CD4-positive, alpha-beta memory T cell (primary cell): ENCODE measurements around the gene KISS1R. TPM values are rescaled to one million over a fixed set of nuclear protein-coding genes. Genes with fewer than 3 reads are reported as not detected.
"Not testable (repeated sequence)": the region's sequence is repeated elsewhere in the genome, so short reads cannot be mapped to it uniquely, and the experiment has no call there.

Experiments
- CTCF ChIA-PET: fragments of 350-600 bp; sonication (Branson Sonifier 250); formaldehyde crosslinking; loops from one replicate; lab custom pipeline; 2021; ENCODE audit warnings: inconsistent platforms; ENCODE audit not compliant: partially characterized antibody; lab: Charles Lee
- POLR2A ChIA-PET: fragments of 350-600 bp; sonication (Branson Sonifier 250); formaldehyde crosslinking; loops from one replicate; lab custom pipeline; 2021; ENCODE audit not compliant: partially characterized antibody; lab: Charles Lee
- DNase-seq, 5 donors: peaks; one replicate each; pipeline versions ENCODE4 v3.0.0 to v3.0.0-alpha.2; 2020 to 2022; ENCODE audit warnings: mixed read lengths in 1 of 5
- H3K27ac ChIP-seq: one replicate; pipeline ENCODE4 v1.7.0; 2013; ENCODE audit warnings: low read depth, low read length
- H3K27me3 ChIP-seq: 2 replicates; pipeline ENCODE4 v1.7.0; 2013; ENCODE audit warnings: mild to moderate bottlenecking, low read length, moderate library complexity; ENCODE audit not compliant: insufficient read depth
- H3K36me3 ChIP-seq: 2 replicates; pipeline ENCODE4 v1.7.0; 2013; ENCODE audit warnings: mild to moderate bottlenecking, low read length, moderate library complexity; ENCODE audit not compliant: insufficient read depth
- H3K4me1 ChIP-seq: 2 replicates; pipeline ENCODE4 v1.7.0; 2013; ENCODE audit warnings: mild to moderate bottlenecking, low read length, moderate library complexity; ENCODE audit not compliant: insufficient read depth
- H3K4me3 ChIP-seq, 2 donors: one replicate each; pipeline ENCODE4 v1.7.0; 2013; ENCODE audit warnings: low read length in 2 of 2, mild to moderate bottlenecking in 1 of 2
- H3K9me3 ChIP-seq, 2 donors: one replicate each; pipeline ENCODE4 v1.7.0; 2013; ENCODE audit warnings: low read length in 2 of 2, control low read depth in 1 of 2; ENCODE audit not compliant: control insufficient read depth in 1 of 2
- H3K27ac Mint-ChIP-seq, 7 donors: one replicate each; pipeline ENCODE4 v1.8.0; 2020 to 2021; ENCODE audit warnings: mixed read lengths in 7 of 7, mild to moderate bottlenecking in 6 of 7, inconsistent platforms in 3 of 7, moderate library complexity in 3 of 7
- H3K27me3 Mint-ChIP-seq, 2 donors: one replicate each; pipeline ENCODE4 v1.8.0; 2020 to 2021; ENCODE audit warnings: mixed read lengths in 2 of 2
- H3K36me3 Mint-ChIP-seq, 2 donors: one replicate each; pipeline ENCODE4 v1.8.0; 2020 to 2021; ENCODE audit warnings: mixed read lengths in 2 of 2, inconsistent platforms in 1 of 2, mild to moderate bottlenecking in 1 of 2
- H3K4me1 Mint-ChIP-seq, 4 donors: one replicate each; pipeline ENCODE4 v1.8.0; 2020 to 2021; ENCODE audit warnings: mixed read lengths in 4 of 4, mild to moderate bottlenecking in 1 of 4
- H3K4me3 Mint-ChIP-seq, 8 donors: one replicate each; pipeline ENCODE4 v1.8.0; 2020 to 2021; ENCODE audit warnings: mixed read lengths in 8 of 8, mild to moderate bottlenecking in 7 of 8, moderate library complexity in 6 of 8, inconsistent platforms in 3 of 8
- H3K9me3 Mint-ChIP-seq, 8 donors: one replicate each; pipeline ENCODE4 v1.8.0; 2020 to 2021; ENCODE audit warnings: mixed read lengths in 8 of 8, mild to moderate bottlenecking in 5 of 8, inconsistent platforms in 3 of 8, moderate library complexity in 1 of 8
- intact Hi-C: fragments of 100-400 bp; cut with micrococcal nuclease; formaldehyde crosslinking; loops from one replicate; pipeline ENCODE4 v1.15.1; 2023
- polyA plus RNA-seq, 2 donors: library from polyadenylated mRNA; unstranded; fragments of 300-500 nt; fragmentation: Illumina TruSeq; gene quantifications; one replicate each; pipeline ENCODE4 v1.2.3, GENCODE V29; 2021
- total RNA-seq, 2 experiments: library from RNA; stranded (reverse); gene quantifications; one replicate each; pipeline ENCODE4 v1.2.3, GENCODE V29; 2021

KISS1R gene
- total and polyA plus RNA-seq, 4 experiments from 2014 or later, result 0.59 to 1.2 (median 0.69) TPM

DNA sequence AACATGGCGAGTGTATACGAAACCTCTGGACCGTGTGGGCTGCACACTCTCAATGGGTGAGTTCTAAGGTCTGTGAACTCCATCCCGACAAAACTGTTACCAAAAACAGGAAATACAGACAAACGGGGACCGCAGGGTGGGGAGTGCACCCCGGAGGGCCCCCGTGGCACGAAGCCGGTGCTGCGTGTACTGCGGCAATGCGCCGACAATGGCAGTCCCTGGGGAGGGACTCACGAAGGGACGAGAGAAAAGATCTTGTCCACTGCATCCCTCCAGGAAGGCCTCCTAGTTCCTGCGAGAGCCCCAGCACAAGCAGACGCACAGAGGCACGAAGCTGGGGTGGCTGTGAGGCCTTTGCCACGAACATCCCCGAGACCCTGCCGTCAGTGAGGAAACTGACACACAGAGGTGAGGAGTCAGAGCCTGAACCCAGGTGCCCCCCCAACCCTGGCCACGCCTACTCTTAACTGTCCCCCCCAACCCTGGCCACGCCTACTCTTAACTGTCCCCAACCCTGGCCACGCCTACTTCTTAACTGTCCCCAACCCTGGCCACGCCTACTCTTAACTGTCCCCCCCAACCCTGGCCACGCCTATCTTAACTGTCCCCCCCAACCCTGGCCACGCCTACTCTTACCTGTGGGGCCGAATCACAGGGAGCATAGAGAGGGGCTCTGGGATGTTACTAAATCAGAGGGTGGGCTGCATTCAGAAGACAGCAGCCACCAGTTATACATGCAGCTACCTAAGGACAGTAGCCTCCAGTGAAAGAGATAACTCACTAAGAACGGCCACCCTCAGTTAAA, 28.4 kb upstream of the KISS1R start:
- H3K27ac Mint-ChIP-seq, result peak overlapping the region in 4 of 7 donors; percentile 68 to 95 (median 80)
- intact Hi-C loops, result no loop called here
- Histone ChIP-seq H3K4me3 (no peak overlapping the region), H3K27me3 (no peaks in the 10 kb centered on the region), H3K27ac (peak overlapping the region; percentile 25), H3K4me1 (peaks cover 33% of the 10 kb centered on the region), H3K9me3 (no peaks in the 10 kb centered on the region), H3K36me3 (peaks cover 22% of the 10 kb centered on the region)
- ChIA-PET CTCF (interaction anchor here (0.5 to 1.3 kb wide), 3 partner anchors 25 to 96 kb away, joined by 3 to 4 read pairs (median 3); no protein-coding TSS in a partner anchor), POLR2A (interaction anchor here (0.6 to 1.3 kb wide), 2 partner anchors 15 to 31 kb away, joined by 3 to 4 read pairs; no protein-coding TSS in a partner anchor)
- H3K4me1 Mint-ChIP-seq, result peaks cover 5 to 38% (median 10%) of the 10 kb centered on the region in 4 donors
- H3K27me3 Mint-ChIP-seq, result peaks cover 0 to 3% of the 10 kb centered on the region in 2 donors
- DNase-seq, result peak in 2 of 5 donors; percentile 68 to 73
- peaks cover 0 to 28% of the 10 kb centered on the region in 2 donors for H3K36me3 Mint-ChIP-seq
- peaks cover 0 to 6% (median 0%) of the 10 kb centered on the region in 8 donors for H3K9me3 Mint-ChIP-seq
- peak overlapping the region in 6 of 8 donors; percentile 59 to 80 (median 72) for H3K4me3 Mint-ChIP-seq

DNA sequence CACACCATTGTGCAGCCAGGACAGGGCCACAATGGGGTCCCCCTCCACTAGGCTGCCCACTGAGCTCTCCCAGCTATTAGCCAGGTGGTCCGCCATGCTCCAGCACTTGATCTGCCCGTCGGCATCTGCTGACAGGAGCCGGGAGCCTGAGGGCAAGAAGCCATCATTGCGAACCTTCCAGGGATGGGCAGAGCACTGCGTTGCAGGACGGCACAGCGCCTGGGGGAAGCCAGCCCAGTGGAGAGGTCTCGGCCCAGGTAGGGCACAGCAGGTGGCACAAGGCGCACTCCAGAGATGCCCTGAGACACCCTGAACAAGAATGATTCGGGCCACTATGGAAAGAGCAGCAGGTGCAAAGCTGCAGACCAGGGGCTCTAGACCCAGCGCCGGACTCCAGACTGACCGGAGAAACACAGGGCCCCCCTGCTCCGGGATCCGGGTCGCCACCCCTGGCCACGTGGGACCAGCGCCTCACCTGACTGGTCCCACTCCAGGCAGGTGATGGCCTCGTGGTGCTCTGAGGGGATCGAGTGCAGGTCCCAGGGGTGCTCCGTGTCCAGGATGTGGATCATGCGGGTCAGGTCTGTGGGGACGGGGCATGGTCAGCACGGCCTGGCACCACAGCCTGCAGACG, 27.4 kb upstream of the KISS1R start:
- DNase-seq, result no peak
- H3K4me3 Mint-ChIP-seq, result peak overlapping the region in 4 of 8 donors; percentile 23 to 74 (median 34)
- no peak overlapping the region for H3K27ac ChIP-seq
- ChIA-PET CTCF (interaction anchor here (0.5 kb wide), 1 partner anchor 32 kb away, joined by 3 read pairs; no protein-coding TSS in a partner anchor), POLR2A (interaction anchor here (0.6 to 1.3 kb wide), 2 partner anchors 16 to 30 kb away, joined by 3 to 4 read pairs; no protein-coding TSS in a partner anchor)
- peaks cover 0 to 3% of the 10 kb centered on the region in 2 donors for H3K27me3 Mint-ChIP-seq
- intact Hi-C loops, result no loop called here
- H3K36me3 Mint-ChIP-seq, result peaks cover 0 to 25% of the 10 kb centered on the region in 2 donors
- no peaks in the 10 kb centered on the region for H3K9me3 ChIP-seq
- H3K36me3 ChIP-seq, result peaks cover 18% of the 10 kb centered on the region
- H3K27me3 ChIP-seq, result no peaks in the 10 kb centered on the region
- no peak overlapping the region for H3K4me3 ChIP-seq
- H3K4me1 Mint-ChIP-seq, result peaks cover 5 to 45% (median 10%) of the 10 kb centered on the region in 4 donors
- peaks cover 39% of the 10 kb centered on the region for H3K4me1 ChIP-seq
- peaks cover 0 to 6% (median 0%) of the 10 kb centered on the region in 8 donors for H3K9me3 Mint-ChIP-seq
- peak overlapping the region in 2 of 7 donors; percentile 87 to 95 for H3K27ac Mint-ChIP-seq

DNA sequence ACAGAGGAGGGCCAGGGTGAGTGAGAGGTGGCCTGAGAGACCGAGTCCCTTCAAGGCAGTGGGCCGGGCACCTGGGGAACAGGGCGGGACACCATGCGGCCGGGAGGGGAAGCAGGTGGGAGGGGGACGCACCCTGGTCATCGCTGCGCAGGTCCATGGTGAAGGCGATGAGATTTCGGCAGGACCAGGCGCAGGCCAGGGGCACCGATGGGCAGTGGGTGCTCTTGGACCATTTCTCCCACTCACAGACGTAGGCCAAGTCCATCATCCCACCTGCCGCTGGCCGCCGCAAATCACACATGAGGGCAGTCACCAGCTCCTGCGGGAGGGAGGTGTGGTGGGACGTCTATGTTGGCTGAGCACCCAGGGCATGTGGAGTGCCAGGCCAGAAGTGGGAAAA, 26.3 kb upstream of the KISS1R start:
- Histone ChIP-seq H3K4me1 (peaks cover 39% of the 10 kb centered on the region), H3K27ac (no peak overlapping the region), H3K4me3 (no peak overlapping the region), H3K36me3 (peaks cover 15% of the 10 kb centered on the region), H3K9me3 (no peaks in the 10 kb centered on the region), H3K27me3 (no peaks in the 10 kb centered on the region)
- Mint-ChIP-seq H3K9me3 (peaks cover 0 to 6% (median 0%) of the 10 kb centered on the region in 8 donors), H3K4me1 (peaks cover 7 to 47% (median 11%) of the 10 kb centered on the region in 4 donors), H3K27ac (peak overlapping the region in 3 of 7 donors; percentile 32 to 77 (median 63)), H3K27me3 (peaks cover 0 to 3% of the 10 kb centered on the region in 2 donors), H3K36me3 (peaks cover 0 to 21% of the 10 kb centered on the region in 2 donors), H3K4me3 (peak overlapping the region; percentile 41 to 78 (median 67))
- DNase-seq, result no peak
- ChIA-PET POLR2A (no interaction called here), CTCF (no interaction called here)
- intact Hi-C loops, result no loop called here

DNA sequence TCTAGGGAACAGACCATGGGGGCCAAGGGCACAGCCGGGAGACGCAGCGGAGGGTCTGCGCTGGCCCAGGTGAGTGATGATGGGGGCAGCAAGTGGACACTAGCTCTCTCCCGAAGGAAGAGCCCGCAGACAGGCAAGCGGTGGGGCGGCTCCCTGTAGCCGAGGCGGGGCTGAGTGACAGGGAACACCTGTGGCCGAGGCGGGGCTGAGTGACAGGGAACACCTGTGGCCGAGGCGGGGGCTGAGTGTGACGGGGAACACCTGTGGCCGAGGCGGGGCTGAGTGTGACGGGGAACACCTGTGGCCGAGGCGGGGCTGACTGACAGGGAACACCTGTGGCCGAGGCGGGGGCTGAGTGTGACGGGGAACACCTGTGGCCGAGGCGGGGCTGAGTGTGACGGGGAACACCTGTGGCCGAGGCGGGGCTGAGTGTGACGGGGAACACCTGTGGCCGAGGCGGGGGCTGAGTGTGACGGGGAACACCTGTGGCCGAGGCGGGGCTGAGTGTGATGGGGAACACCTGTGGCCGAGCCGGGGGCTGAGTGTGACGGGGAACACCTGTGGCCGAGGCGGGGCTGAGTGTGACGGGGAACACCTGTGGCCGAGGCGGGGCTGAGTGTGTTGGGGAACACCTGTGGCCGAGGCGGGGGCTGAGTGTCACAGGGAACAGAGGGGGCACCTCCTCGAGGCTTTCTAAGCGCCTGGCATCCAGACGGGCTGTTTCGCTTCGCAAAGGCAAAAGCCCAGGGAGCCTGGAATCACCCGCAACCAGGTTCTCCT, 25.5 kb upstream of the KISS1R start:
- DNase-seq, intact Hi-C loops, H3K9me3 ChIP-seq, H3K27ac ChIP-seq, H3K27me3 Mint-ChIP-seq, H3K9me3 Mint-ChIP-seq, CTCF ChIA-PET, H3K27me3 ChIP-seq: not testable (repeated sequence)
- POLR2A ChIA-PET, result interaction anchor here (8.9 kb wide), 1 partner anchor 16 kb away, joined by 252 read pairs; no protein-coding TSS in a partner anchor
- peak overlapping the region; percentile 79 to 87 (median 84) for H3K4me3 Mint-ChIP-seq
- Histone ChIP-seq H3K4me1 (peaks cover 38% of the 10 kb centered on the region), H3K36me3 (peaks cover 11% of the 10 kb centered on the region), H3K4me3 (peak overlapping the region in 1 of 2 donors; percentile 76)
- H3K36me3 Mint-ChIP-seq, result peaks cover under 1 to 24% of the 10 kb centered on the region in 2 donors
- H3K27ac Mint-ChIP-seq, result peak overlapping the region in 5 of 7 donors; percentile 38 to 100 (median 78)
- H3K4me1 Mint-ChIP-seq, result peaks cover 7 to 51% (median 11%) of the 10 kb centered on the region in 4 donors

DNA sequence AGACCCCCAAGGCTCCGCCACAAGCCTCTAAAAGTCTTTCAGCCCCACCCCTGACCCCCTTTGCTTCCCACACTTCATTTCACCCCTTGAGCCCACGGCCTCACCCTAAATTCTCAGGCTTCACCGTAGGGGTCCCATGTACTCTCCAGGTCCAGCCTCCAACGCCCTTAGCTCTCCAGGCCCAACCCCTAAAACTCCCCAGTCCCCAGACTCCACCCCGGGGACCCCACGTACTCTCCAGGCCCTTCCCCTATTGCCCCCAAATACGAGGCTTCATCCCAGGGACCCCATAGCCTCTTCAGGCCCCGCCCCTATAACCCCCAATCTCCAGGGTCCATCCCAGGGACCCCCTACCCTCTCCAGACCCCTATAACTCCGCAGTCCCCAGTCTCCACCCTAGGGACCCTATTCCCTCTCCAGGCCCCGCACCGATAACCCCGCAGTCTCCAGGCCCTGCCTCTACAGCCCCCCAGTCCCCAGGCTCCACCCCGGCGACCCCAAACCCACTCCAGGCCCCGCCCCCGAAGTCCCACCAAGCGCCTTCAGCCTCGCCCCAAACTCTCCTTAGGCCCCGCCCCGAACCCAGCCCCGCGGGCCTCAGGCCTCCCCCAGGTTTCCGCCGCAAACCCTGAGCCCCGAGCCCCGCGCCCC, 24.8 kb upstream of the KISS1R start:
- intact Hi-C loops, result no loop called here
- peaks cover 18% of the 10 kb centered on the region for H3K36me3 ChIP-seq
- H3K9me3 ChIP-seq, result no peaks in the 10 kb centered on the region
- peak overlapping the region; percentile 80 for H3K27ac ChIP-seq
- H3K4me1 Mint-ChIP-seq, result peaks cover 7 to 47% (median 11%) of the 10 kb centered on the region in 4 donors
- peak overlapping the region; percentile 38 to 100 (median 88) for H3K27ac Mint-ChIP-seq
- H3K4me1 ChIP-seq, result peaks cover 33% of the 10 kb centered on the region
- POLR2A ChIA-PET, result interaction anchor here (0.7 to 8.9 kb wide), 17 partner anchors 10 to 377 kb away, joined by 3 to 252 read pairs (median 7); partner anchors contain the start of genes CIRBP, KISS1R, R3HDM4 and WDR18
- H3K9me3 Mint-ChIP-seq, result peaks cover 0 to 6% (median 0%) of the 10 kb centered on the region in 8 donors
- H3K36me3 Mint-ChIP-seq, result peaks cover 5 to 26% of the 10 kb centered on the region in 2 donors
- no peaks in the 10 kb centered on the region for H3K27me3 ChIP-seq
- H3K4me3 Mint-ChIP-seq, result peak overlapping the region; percentile 79 to 87 (median 84)
- CTCF ChIA-PET, result interaction anchor here (0.7 to 2.7 kb wide), 7 partner anchors 12 to 29 kb away, joined by 3 to 17 read pairs (median 5); no protein-coding TSS in a partner anchor
- peak overlapping the region; percentile 36 to 76 for H3K4me3 ChIP-seq
- DNase-seq, result no peak
- H3K27me3 Mint-ChIP-seq, result peaks cover 0 to 3% of the 10 kb centered on the region in 2 donors
